Eye (tissue), 1 donor: ENCODE measurements around the gene CCDC57.
"Not testable (repeated sequence)": the region's sequence is repeated elsewhere in the genome, so short reads cannot be mapped to it uniquely, and the experiment has no call there.

Experiments used
- DNase-seq: peaks from one replicate; pipeline ENCODE4 v3.0.0-alpha.2; 2015

Gene CCDC57

DNA sequence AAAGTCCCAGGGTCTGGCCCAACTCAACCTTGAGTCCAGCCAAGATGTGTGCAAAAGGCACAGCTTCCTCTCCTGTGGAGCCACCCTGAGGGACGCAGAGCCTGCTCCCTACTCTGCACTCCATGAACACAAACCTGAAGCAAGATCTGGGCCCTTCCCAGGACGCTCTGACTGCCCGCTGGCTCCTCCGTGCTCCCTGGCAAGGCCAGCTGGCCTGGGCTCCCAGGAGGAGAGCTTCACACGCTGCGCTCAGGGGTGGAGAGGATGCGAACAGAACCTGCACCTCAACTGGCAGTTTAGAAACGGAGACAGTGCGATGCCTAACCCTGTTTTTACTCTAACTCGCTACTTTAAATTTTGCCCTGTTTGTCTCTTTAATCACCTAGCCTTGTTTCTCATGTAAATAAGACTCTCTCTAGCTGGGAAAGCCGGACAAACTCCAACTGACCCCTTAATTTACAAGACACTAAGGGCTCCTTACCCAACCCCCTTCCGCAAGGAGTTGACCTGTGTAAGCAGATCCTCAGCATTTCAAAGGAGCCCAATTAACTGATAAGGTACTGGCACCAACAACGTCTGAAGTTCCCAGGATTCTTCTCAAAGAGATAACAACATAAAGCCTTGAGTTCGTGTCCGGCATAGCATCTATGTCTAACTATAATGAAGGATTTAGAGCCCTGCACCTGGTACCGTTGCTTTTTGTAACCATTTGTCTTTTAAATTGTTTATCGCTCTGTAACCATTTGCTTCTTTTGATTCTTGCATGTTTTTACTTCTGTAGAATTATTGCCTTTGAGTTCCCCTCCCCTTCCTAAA is 38.4 kb downstream of the CCDC57 start:
- DNase-seq, result not testable (repeated sequence)

- DNase-seq, result peak; percentile 11
Measured at GRCh38 chr17:82173351-82174041, 39.1 kb downstream of the CCDC57 start.

DNA sequence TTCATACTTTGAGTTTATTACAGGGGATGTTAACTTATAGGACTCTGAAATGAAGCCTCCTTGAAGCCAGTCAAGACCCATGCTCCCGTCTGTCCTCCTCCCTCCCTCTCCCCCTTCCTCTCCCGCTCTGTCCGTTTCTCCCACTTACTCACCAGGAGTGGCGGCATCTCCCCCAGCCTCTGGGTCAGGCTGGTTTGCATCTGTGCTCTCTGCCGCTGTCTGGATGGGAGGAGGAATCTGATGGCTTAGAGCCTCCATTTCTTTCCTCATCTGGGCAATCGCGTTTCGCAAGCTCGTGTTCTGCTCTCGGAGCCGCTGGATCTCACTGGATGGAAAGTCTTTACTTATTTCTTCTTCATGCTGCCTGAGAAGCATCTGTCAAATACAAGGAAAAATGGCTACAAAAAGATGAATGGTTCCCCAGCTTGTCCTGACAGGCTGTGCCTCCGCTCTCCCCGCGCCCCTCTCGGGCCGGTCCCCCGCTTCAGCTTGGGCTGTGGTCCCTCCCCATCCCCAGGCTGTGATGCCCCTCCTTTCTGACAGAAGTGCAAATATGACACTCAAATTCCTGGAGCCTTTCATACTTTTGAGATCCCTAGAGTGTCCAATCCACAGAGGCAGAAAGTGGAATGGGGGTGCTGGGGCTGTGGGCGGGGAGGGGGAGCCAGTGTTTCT is 40.0 kb downstream of the CCDC57 start:
- DNase-seq, result no peak

- no peak for DNase-seq
Measured at GRCh38 chr17:82171750-82172375, 40.8 kb downstream of the CCDC57 start.

DNA sequence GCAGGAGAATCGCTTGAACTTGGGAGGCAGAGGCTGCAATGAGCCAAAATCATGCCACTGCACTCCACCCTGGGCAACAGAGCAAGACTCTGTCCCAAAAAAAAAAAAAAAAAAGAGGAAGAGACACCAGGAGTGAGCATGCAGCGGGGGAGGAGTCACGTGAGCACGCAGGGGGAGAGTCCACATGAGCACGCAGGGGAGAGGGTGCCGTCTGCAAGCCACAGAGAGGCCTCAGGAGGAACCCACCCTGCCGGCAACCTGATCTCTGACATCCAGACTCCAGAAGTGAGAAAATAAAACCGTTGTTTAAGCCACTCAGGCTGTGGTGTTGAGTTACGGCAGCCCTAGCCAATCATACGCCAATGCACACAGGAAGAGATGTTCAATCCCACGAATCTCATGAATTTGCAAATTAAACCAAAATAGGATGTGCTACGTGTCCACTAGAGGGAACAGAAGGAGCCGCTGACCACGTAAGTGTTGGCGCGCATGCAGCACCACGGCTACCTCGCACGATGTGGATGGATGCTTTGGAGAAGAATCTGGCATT is 42.2 kb downstream of the CCDC57 start:
- no peak for DNase-seq

DNA sequence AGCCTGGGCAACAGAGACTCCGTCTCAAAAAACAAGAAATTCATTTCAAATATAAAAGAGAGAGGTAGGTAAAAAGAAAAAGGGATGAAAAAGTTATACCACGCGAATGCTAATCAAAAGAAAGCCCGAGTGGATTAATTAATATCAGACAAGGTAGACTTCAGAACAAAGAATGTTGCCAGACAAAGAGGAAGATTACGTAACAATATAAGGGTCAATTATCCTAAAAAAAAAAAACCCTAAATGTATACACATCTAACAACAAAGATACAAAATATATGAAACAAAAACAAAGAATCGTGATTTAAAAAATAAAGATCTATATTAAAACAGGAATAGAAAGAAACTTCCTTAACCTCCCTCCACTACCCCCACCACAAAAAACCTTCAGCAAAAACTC is 44.1 kb downstream of the CCDC57 start:
- no peak for DNase-seq

- no peak for DNase-seq
Measured at GRCh38 chr17:82167028-82167427, 45.6 kb downstream of the CCDC57 start.

- DNase-seq, result no peak
Measured at GRCh38 chr17:82164853-82165252, 47.8 kb downstream of the CCDC57 start.

GRCh38 chr17:82161216-82161615 is 51.4 kb downstream of the CCDC57 start:
- DNase-seq, result no peak

DNA sequence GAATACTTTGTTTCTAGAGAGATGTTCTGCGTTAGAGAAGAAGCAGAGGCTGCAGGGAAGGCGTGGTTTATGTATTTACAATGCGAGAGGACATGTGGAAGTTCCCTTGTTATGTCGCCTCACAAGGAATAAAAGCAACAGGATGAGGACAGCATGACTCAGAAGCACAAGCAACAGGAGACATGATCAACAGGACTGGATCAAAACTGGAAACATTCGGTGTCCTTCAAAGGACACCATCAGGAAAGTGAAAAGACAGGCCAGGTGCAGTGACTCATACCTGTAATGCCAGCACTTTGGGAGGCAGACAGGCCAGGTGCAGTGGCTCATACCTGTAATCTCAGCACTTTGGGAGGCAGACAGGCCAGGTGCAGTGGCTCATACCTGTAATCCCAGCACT is 52.6 kb downstream of the CCDC57 start:
- DNase-seq, result no peak

DNA sequence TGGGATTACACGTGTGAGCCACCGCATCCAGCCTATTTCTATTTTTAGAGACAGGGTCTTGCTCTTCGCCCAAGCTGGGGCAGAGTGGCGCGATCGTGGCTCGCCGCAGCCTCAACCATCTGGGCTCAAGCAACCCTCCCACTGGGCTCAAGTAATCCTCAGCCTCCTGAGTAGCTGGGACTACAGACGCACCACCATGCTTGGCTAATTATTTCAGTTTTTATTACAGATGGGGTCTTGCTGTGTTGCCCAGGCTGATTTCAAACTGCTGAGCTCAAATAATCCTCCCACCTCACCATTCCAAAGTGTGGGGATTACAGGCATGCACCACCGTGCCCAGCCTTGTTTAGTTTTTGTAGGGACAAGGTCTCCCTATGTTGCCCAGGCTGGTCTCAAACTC is 53.8 kb downstream of the CCDC57 start:
- no peak for DNase-seq

DNA sequence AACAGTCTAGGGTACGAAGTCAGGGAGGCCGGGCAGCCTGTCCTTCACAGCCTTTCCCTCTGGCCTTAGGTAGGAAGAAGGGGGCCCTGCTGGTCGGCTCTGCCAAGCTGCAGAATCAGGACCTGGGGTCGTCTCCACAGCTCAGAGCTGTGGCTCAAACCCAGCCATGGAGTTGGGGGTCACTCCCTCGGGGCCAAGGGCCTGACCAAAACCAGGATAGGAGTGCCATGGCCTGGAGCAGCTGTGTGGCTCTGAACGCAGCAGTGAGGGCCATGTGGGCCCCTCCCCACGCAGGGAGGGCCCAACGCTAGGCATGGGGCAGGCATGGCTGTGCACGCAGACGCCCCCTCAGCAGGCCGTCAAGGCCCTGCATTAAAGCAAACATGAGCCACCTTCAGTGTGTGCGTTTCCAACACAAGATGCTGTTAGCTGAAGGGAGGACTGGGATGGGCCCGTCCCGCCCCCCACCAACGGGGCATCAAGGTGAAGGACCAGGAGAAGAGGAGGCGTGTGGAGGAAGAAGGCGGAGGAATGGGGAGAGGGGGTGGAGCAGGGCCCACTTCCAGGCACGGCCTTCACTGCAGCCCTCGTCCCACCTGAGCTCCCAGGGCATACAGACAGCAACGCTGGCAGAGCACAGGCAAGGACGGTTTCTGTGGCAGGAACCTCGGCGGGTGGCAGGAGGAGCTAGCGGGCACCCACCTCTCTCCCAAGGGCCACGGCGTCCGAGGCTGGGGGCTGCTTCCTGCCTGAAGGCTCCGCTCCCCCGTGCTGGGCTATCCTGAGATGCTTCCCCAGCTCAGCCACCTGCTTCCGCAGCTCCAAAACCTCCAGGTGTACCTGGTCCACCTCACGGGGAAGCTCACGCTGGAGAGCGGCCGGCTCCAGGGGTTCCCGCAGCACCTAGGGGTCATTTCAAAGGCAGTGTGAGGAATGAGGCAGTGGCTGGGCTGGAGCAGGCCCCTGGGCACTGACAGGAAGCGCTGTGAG is 55.3 kb downstream of the CCDC57 start:
- no peak for DNase-seq

DNA sequence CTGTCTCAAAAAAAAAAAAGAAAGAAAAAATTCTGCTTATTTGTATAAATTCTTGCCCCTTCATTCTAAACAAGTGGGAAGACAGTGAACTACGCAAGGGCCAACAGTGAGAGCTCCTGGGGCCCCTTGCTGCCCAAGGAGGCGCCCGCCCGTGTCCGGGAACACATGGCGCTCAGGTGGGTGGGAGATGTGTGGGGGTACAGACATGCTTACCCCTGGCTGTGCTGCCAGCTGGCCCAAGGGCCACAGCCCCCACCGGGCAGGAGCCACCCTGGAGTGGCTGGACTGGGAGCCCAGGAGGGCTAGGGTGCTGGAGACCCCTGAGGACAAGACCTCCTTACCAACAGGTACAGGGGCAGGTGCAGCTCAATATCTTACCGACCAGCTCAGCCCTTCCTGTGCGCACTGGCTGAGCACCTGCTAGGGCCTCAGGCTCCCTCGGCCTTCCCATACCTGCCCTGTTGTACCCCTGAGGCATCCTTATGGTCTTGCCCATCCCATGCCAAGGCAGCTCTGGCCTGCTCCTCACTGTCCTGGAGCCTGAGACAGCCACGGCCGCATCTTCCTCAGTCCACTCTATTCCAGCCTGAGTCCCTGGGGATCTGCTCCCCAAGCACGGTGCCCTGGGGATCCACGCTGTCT is 56.2 kb downstream of the CCDC57 start:
- no peak for DNase-seq

DNA sequence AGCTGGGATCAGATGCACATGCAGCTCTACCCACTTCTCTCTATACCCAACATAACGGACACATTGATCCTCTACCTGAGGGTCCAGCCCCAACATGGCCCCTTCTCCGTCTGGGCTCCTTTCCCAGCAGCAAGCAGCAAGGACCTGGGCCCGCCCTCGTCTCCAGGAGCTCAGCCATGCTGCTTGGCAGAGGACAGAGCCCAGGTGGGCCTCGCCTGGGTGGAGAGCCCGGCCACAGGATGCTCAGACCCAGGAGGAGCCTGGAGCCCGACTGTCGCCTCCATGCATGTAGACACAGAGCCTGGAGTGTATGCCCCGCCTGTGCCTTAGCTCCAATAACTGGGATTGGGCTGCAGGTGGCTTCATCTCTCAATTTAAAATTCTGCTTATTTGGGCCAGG is 57.0 kb downstream of the CCDC57 start:
- no peak for DNase-seq

- DNase-seq, result no peak
Measured at GRCh38 chr17:82154881-82155331, 57.7 kb downstream of the CCDC57 start.

GRCh38 chr17:82153745-82154375 is 58.8 kb downstream of the CCDC57 start:
- peak; percentile 89 for DNase-seq

GRCh38 chr17:82153295-82153691 is 59.3 kb downstream of the CCDC57 start:
- DNase-seq, result no peak

DNA sequence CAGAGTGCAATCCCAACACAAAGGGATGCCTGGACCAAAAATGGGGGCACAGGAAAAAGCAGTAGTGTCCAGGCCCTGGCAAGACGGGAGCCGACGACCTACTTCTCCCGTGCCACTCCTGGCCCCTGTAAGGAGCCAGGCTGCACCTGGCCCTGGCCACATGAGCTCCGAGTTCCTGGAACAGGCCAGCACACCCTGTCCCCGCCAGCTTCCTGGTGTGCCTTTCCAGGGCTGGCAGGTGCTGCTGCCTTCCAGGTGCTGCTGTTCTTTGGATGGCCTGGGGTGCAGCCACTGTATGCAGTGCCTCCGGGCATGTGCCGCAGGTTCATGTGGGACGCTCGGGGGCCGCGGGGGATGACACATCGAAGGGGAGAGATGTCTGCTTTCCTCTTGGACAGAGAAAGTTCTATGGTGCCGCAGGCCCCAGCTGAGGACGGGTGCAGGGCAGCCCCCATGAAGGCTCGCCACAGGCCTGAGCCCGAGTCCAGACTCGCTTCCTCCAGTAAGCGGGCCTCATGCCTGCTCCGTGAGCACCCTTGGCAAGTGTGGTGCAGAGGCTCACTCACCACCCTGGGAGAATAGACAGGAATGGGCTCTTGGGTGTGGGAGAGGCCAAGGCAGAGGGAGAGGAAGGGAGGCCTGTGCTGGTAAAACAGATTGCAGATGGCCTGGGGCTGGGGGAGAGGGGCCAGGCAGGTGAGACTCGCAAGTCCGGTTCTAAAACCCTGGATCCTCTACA is 59.9 kb downstream of the CCDC57 start:
- no peak for DNase-seq

- no peak for DNase-seq
Measured at GRCh38 chr17:82152114-82152513, 60.5 kb downstream of the CCDC57 start.
